Vagina (tissue), 2 donors: ENCODE results near the gene GIGYF2.

Experiments
- POLR2A ChIP-seq, 2 donors: fragments of 450-650 bp; IDR thresholded peaks; one replicate each; pipeline ENCODE4 v1.6.1; 2017; ENCODE audit warnings: antibody characterized with exemption in 2 of 2, mild to moderate bottlenecking in 2 of 2, moderate library complexity in 2 of 2
- POLR2AphosphoS5 ChIP-seq, 2 donors: sonication (generic); formaldehyde crosslinking; IDR thresholded peaks; one replicate each; pipeline ENCODE4 v1.9.0; 2017; ENCODE audit warnings: antibody characterized with exemption in 2 of 2, mild to moderate bottlenecking in 2 of 2, low read depth in 1 of 2; ENCODE audit not compliant: insufficient read depth in 1 of 2

DNA sequence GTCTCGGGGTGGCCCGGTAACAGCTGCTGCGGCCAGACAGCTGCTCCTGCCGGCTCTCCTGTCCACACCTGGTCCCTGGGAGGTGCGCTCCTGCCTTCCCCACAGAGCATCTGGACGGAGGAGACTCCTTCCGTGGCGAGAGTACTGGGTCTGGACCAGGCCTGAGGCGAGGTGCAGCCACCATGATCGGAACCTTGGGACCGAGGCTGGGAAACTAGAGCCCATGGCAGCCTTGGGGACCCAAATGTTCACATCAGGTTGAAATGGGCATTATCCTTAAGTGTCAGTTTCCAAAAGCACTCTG lies 628 bp downstream of the GIGYF2 start:
- TF ChIP-seq POLR2A (IDR thresholded peaks at IDR 0.05), result no peak
- peak in 1 of 2 donors; percentile 8 for TF ChIP-seq POLR2AphosphoS5 (IDR thresholded peaks at IDR 0.05; ENCODE audit: insufficient read depth in 1 of 2, low read depth in 1 of 2)
